ENCODE measurements around the gene ITGB1BP1.

Gene ITGB1BP1

GRCh38 chr2:9460441-9461017 is 37.2 kb upstream of the ITGB1BP1 start:
- DNase-seq (ENCODE audit: low read depth), result no peak
- H3K4me3 ChIP-seq (ENCODE audit: low read depth, low read length), result no peak overlapping the region
- TF ChIP-seq POLR2A (IDR thresholded peaks at IDR 0.05; ENCODE audit: extremely low read depth, insufficient read length) (no peak), MAX (IDR thresholded peaks at IDR 0.05; ENCODE audit: low read depth, low read length) (no peak)

DNA sequence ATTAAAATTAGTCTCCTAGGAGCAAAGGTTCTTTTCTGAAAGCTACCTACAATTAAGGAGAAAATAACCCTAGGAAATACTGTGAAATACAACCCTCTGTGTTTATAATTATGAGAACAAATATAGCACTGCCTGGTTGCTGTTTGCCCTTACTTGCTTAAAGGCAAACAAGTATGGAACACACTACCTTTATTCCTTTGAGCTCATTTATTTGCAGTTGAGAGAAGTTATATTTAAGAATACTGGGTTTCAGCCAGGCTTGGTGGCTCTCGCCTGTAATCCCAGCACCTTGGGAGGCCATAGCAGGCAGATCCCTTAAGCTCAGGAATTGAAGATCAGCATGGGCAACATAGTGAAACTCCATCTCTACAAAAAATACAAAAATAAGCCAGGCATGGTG is 27.9 kb upstream of the ITGB1BP1 start:
- DNase-seq (ENCODE audit: low read depth), result no peak
- TF ChIP-seq, protein P1, sequence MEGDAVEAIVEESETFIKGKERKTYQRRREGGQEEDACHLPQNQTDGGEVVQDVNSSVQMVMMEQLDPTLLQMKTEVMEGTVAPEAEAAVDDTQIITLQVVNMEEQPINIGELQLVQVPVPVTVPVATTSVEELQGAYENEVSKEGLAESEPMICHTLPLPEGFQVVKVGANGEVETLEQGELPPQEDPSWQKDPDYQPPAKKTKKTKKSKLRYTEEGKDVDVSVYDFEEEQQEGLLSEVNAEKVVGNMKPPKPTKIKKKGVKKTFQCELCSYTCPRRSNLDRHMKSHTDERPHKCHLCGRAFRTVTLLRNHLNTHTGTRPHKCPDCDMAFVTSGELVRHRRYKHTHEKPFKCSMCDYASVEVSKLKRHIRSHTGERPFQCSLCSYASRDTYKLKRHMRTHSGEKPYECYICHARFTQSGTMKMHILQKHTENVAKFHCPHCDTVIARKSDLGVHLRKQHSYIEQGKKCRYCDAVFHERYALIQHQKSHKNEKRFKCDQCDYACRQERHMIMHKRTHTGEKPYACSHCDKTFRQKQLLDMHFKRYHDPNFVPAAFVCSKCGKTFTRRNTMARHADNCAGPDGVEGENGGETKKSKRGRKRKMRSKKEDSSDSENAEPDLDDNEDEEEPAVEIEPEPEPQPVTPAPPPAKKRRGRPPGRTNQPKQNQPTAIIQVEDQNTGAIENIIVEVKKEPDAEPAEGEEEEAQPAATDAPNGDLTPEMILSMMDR (IDR thresholded peaks at IDR 0.05; ENCODE audit: low read depth, low read length), result no peak
- TF ChIP-seq POLR2A (IDR thresholded peaks at IDR 0.05; ENCODE audit: extremely low read depth, insufficient read length) (no peak), MAX (IDR thresholded peaks at IDR 0.05; ENCODE audit: low read depth, low read length) (no peak), MYC (IDR thresholded peaks at IDR 0.05; ENCODE audit: low read depth, low read length) (no peak)
- no peak overlapping the region for H3K4me3 ChIP-seq (ENCODE audit: low read depth, low read length)

DNA sequence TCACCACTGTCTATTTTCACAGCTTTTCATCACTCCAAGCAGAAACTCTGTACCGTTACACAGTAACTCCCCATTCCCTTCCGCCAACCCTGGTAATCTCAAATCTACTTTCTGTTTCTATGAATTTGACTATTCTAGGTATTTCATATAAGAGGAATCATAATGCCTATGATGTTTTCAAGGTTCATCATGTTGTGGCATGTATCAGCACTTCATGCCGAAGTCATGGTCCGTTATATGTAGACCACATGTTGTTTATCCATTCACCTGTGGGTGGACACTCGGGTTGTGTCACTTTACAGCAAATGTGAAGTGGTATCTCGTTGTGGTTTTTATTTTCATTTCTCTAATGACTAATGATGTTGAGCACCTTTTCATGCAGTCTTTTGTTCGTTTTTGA is 21.8 kb upstream of the ITGB1BP1 start:
- no peak overlapping the region for H3K4me3 ChIP-seq (ENCODE audit: low read depth, low read length)
- DNase-seq (ENCODE audit: low read depth), result no peak
- TF ChIP-seq POLR2A (IDR thresholded peaks at IDR 0.05; ENCODE audit: extremely low read depth, insufficient read length), result no peak
- TF ChIP-seq MAX (IDR thresholded peaks at IDR 0.05; ENCODE audit: low read depth, low read length), result no peak
- TF ChIP-seq, protein P1 (IDR thresholded peaks at IDR 0.05; ENCODE audit: low read depth, low read length), result no peak
- no peak for TF ChIP-seq MYC (IDR thresholded peaks at IDR 0.05; ENCODE audit: low read depth, low read length)

DNA sequence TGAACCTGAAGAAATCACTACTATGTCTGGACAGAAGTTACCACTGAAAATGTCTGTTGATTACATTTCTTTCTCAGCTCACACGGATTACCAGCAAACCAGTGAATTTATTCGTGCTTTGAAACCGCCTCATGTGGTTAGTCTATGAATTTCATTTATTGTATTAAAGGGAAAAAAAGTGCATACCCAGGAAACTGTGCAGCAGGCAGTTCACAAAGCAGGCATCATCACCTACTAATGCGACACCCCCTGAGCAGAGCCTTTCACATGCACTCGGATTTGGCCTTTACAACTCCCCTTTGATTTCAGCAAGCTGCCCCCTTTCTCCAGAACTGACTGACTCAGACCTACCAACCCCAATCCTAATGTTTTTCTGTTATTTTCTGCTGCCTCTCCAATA is 20.2 kb upstream of the ITGB1BP1 start:
- H3K4me3 ChIP-seq (ENCODE audit: low read depth, low read length), result no peak overlapping the region
- TF ChIP-seq MYC (IDR thresholded peaks at IDR 0.05; ENCODE audit: low read depth, low read length) (no peak), POLR2A (IDR thresholded peaks at IDR 0.05; ENCODE audit: extremely low read depth, insufficient read length) (no peak), MAX (IDR thresholded peaks at IDR 0.05; ENCODE audit: low read depth, low read length) (no peak)
- TF ChIP-seq, protein P1 (IDR thresholded peaks at IDR 0.05; ENCODE audit: low read depth, low read length), result no peak

DNA sequence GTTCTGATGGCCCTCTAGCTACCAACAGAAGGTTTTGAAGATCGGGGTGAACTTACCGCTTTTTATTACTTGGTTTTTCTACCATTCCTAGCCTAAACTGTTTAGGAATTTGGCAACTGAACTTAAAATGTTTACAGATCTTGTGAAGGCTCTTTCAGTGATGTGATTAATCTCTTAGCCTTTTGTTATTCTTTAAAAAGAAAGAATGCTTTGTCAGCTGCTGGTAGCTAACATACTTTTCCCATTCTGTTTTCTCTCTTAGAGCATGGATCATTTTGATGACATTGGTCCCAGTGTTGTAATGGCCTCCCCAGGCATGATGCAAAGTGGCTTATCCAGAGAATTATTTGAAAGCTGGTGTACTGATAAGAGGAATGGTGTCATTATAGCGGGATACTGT is 18.2 kb upstream of the ITGB1BP1 start:
- no peak overlapping the region for H3K4me3 ChIP-seq (ENCODE audit: low read depth, low read length)
- no peak for TF ChIP-seq POLR2A (IDR thresholded peaks at IDR 0.05; ENCODE audit: extremely low read depth, insufficient read length)
- no peak for TF ChIP-seq MYC (IDR thresholded peaks at IDR 0.05; ENCODE audit: low read depth, low read length)
- TF ChIP-seq, protein P1 (IDR thresholded peaks at IDR 0.05; ENCODE audit: low read depth, low read length), result no peak
- TF ChIP-seq MAX (IDR thresholded peaks at IDR 0.05; ENCODE audit: low read depth, low read length), result no peak
- DNase-seq (ENCODE audit: low read depth), result no peak

More for the DNA sequence above, 20.2 kb upstream of the ITGB1BP1 start:
- no peak for DNase-seq (ENCODE audit: low read depth)

- H3K4me3 ChIP-seq (ENCODE audit: low read depth, low read length), result no peak overlapping the region
- DNase-seq (ENCODE audit: low read depth), result no peak
- TF ChIP-seq POLR2A (IDR thresholded peaks at IDR 0.05; ENCODE audit: extremely low read depth, insufficient read length), result no peak
- TF ChIP-seq, protein P1 (IDR thresholded peaks at IDR 0.05; ENCODE audit: low read depth, low read length), result no peak
- TF ChIP-seq MAX (IDR thresholded peaks at IDR 0.05; ENCODE audit: low read depth, low read length), result no peak
- TF ChIP-seq MYC (IDR thresholded peaks at IDR 0.05; ENCODE audit: low read depth, low read length), result no peak
Measured at GRCh38 chr2:9440058-9440727, 16.9 kb upstream of the ITGB1BP1 start.
